Activated CD8-positive, alpha-beta memory T cell treated with anti-CD3 and anti-CD28 coated beads, Interleukin-2, amount 50 U/mL, for 24 hours (primary cell): ENCODE results near the gene PRR7.

Experiments used
- DNase-seq: peaks from one replicate; pipeline ENCODE4 v3.0.0-alpha.2; 2020; ENCODE audit errors: extremely low read depth

PRR7 gene

DNA sequence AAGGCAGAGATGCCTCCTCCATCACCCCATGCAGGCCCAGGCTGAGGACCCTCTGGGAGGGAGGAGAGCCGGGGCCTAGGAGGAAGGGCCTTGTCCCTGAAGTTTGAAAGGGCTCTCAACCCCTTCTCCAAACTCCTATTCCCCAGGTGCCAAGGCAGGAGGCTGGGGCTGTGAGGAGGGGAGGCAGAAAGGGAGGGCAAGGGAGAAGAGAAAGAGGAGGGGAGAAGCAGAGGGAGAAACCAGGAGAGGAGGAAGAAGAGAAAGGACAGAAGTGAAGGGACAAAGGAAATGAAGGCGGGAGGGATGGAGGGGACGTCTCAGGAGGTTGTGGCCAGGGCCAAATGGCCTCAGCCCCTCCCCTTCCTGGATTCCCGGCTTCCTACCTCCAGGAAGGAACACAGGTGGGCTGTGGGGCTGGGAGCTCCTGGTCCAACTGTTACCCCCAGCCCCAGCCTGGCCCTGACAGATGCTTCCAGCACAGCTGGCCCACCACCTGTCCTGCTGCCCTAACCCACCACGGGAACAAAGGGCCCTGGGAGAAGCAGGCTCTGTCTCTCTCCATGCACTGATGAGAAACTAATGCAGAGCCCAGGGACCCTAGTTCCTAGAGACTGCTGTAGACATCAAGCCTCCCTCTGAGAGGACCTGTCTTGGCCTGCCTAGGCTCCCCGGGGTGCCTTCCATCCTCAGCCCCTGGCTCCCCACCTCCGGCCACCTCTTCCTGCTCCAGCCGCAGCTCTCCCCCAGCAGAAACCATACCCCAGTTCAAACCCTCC, 23.3 kb downstream of the PRR7 start:
- DNase-seq = no peak

GRCh38 chr5:177470759-177471536, 24.3 kb downstream of the PRR7 start:
- DNase-seq = no peak

GRCh38 chr5:177471610-177472356, 25.2 kb downstream of the PRR7 start:
- no peak for DNase-seq

DNA sequence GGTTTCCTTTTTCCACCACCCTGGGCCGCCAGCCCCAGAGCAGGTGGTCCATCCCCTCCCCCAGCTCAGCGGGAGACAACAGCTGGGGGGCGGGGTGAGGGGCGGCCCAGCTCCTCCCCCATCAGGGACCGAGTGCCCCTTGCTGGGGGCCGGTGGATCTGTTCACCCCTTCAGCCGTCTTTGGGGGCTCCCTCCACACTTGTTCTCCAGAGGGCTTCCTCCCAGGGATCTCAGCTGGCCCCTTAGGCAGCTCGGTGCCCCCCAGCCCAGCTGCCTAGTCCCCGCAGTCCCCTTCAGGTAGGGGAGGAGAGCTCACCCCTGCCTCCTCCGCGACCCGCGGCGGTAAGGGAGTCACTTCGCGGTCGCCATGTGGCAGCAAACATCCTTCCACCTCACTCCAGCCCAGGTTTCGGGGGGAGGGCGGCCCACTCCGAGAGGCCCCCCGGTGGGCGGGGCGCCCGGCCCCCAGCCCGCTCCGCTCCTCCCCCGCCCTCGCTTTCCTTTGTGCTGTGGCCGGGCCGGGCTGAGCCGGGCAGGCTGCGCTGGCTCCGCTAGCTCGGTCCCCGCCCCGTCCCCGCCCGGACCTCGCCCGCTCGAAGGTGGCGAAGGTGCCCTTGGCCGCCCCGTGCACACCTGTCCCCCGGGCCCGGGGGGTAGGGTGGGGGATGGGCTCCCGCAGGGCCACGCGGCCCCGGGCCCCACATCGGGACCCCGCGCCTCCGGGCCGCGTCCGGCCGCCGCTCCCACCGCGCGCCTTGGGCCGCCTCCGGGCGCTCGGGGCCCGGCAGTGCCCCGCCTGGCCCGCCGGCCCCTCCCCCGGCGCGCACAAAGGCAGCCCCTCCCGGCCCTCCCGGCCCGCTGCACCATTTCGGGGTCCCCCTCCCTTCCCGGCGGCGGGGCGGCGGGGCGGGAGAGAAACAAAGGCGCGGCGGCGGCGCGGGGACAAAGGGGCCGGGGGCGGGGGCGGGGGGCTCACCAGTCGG, 26.1 kb downstream of the PRR7 start:
- no peak for DNase-seq

DNA sequence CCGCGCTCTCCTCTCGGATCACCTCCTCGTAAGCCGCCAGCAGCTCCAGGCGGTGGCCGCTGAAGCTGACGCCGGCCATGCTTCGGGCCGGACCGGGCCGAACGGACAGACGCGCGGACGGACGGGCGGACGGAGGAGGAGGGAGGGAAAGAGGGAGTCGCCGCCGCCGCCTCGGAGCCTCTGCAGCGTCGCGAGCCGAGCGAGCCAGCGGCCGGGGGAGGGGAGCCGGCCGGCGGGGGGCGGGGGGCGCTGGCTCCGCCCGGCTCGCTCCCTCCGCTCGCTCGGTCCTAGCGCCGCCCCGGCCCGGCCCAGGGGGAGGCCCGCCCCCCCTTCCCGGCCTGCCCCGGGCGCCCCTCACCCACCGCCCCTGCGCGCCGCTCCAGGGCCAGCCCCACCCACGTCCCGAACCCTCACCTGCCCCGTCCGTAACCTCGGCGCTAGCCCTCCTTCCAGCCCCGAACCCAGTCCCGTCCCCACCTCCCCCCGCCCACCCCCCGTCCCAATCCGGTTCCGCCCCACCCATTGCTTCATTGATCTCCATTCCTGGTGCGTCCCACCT, 26.9 kb downstream of the PRR7 start, which contains the start of gene DBN1:
DBN1 (minus strand) TSS at position 192 of the 559 bp plus-strand sequence; CDS start at position 79, 113 bp downstream.
- DNase-seq = no peak

DNA sequence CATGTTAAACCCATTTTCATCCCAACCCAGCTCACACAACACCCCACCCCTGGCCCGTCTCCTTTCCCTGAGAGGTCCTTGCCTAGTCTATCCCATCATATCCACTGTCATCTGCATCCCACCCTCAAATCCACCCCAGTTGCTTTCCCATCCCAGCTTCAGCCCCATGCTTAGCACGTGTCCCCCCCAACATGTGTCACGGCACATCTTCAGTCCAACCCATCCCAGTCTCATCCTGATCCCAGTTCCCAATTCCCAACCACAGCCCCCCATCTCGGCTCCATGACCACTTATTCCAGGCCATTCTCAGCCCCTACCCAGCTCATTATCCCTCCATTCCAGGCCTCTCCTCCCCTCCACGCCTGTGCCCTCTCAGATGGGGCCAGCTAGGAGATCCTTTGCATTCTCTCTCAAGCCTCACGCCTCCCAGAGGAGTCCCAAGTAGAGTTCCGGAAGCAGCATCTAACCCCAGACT, 27.4 kb downstream of the PRR7 start:
- DNase-seq = no peak

GRCh38 chr5:177474846-177475562, 28.4 kb downstream of the PRR7 start:
- DNase-seq = no peak

DNA sequence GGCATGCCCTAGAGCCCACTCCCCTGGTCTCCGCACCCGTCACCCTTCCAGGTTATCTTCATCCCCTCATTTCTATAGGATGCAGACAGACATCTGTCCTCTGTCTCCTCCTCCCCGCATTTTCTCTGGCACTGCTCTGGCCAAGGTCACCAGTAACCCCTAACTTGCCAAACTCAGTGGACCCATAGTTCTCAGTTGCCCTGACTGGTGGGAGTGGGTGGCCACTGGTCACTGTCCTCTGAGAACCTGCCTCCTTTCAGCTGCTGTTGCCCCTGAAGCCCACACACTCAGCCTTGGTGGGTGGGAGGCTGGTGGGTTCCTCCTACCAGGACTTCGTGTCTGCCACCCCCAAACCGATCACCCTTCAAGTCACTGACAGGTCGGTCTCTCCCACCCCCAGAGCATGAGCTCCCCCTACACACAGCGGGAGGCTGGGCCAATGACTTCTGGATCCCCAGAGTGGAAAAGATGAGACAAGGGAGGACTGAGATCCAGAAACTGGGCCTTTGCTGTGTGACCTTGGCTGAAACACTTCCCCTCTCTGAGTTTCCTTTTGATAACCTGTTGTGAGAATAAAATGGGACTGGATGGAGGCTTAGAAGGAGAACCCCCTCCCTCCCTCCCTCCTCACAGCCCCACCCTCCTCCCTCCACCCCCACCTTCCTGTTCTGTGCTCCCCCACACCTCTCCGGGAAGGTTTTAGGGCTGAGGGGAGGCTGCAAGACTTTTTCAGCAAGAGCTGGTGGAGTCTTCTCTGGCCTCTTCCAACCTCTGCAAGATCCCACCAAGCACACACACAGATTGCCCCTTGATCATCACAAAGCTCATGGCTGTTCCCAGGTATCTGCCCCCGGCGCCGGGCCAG, 29.2 kb downstream of the PRR7 start:
- DNase-seq = no peak

DNA sequence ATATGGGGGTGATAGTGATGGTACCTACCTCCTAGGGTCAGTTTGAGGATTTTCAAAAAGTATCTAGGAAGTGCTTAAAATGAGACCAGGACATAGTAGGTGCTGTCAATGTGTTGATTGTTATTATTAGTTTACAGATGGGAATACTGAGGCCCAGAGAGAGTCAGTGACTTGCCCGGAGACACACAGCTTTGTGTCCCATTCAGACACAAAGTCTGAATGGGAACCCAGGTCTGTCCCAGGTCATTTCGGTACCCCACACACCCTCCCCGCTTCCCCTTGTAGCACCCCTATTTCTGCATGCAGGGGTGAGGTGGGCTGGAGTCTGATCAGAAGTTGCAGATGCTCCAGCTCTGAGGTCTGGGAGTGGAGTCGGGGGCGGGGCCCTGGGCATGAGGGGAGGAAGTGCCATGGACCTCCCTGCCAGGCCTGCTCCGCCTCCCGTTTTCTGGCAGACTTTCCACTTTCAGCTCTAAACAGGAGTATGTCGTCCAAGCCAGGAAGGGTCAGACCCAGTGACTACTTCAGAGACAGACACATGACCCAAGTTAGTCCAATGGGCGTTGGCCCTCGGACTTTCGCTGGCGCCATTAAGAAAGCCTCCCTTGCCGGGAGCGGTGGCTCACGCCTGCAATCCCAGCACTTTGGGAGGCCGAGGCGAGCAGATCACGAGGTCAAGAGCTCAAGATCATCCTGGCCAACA, 30.1 kb downstream of the PRR7 start:
- DNase-seq = no peak

DNA sequence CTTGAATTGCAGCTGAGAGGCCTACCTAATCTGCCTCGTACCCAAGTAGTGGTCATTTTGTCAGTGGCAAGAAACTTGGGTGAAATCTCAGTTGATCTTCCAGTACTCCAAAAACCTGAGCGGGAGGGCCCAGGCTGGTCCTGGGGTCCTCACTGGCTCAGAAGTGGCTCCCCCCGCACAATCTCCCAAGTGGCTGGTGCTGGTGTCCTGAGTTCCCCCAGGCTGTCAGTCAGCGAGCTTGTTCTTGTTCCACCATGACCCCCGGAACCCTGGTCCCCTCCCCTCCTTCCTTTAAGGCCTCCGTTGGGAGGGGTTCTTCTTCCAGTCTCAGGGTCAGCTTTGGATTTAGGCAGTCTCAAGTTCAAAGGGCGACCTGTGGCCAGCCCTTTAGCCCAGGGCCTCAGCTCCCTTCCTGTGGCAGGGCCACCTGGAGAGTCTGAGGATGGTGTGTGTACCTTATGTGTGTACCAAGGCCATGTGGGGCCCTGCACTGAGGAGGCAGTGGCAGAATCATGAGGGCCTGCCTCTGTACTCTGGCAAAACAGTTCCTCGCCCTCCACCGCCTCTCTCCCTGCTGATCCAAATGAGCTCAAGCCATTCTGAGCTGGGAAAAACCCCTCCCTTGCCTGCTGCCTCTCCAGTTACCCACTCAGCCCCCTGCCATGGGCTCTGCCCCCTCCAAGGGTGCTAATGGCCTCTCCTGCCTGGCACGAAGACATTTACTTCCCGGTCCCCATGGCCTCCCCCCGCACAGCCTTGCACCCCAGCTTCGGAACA, 31.3 kb downstream of the PRR7 start:
- no peak for DNase-seq

GRCh38 chr5:177478711-177479646, 32.4 kb downstream of the PRR7 start:
- no peak for DNase-seq

GRCh38 chr5:177479774-177480173, 33.2 kb downstream of the PRR7 start:
- no peak for DNase-seq

GRCh38 chr5:177482359-177482795, 35.8 kb downstream of the PRR7 start:
- DNase-seq = no peak

GRCh38 chr5:177483042-177483441, 36.4 kb downstream of the PRR7 start:
- no peak for DNase-seq

DNA sequence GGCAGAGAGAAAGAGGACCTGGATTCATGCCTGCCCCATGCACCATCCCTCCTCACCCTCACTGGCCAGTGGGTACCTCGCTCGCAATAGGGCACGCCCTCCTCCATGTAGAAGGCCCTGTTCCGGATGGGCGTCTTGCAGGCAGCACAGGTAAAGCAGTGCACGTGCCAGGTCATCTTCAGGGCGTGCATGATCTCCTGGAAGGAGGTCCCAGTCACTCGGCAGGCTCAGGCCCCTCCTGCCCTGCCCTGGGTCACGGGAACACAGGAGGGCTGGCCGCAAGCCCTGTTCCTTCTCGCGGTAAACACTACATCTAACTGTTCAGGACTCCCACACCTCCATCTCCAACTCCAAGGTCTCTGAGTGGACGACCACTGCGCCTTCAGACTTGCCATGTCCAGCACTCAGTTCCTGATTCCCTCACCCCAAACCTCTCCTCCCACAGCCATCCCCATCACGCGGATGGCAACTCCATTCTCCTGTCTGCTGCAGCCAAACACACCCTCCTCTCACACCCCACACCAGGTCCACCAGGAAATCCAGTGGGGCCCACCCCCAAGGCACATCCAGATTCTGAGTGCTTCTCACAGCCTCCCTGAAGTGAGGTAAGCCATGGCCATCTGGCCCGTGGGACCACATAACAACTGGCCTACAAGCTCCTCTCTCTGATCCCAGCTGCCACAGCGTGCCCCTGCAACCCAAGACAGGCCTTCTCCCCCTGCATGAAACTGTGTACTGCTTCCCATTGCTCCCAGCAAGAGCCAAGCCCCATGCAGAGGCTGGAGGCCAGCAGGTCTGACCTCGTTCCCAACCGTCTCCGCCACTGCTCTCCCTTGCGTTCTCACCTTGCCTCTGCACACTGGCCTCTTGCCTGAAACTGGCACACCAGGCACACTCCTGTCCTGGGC, 37.6 kb downstream of the PRR7 start:
- no peak for DNase-seq
